Immature natural killer cell (primary cell): ENCODE measurements around the gene ZDHHC7. TPM values are rescaled to one million over a fixed set of nuclear protein-coding genes. Genes with fewer than 3 reads are reported as not detected.

ENCODE experiments used
- DNase-seq, 3 donors: peaks; one replicate each; pipeline ENCODE4 v3.0.0; 2022; ENCODE audit warnings: mixed read lengths in 1 of 3
- H3K27ac Mint-ChIP-seq, 6 donors: one replicate each; pipeline ENCODE4 v1.8.0; 2020; ENCODE audit warnings: mixed read lengths in 6 of 6, mild to moderate bottlenecking in 5 of 6, inconsistent platforms in 4 of 6, moderate library complexity in 3 of 6
- H3K27me3 Mint-ChIP-seq, 3 donors: one replicate each; pipeline ENCODE4 v1.8.0; 2020 to 2021; ENCODE audit warnings: low read depth in 3 of 3, mild to moderate bottlenecking in 3 of 3, mixed read lengths in 3 of 3, moderate library complexity in 3 of 3, inconsistent platforms in 1 of 3
- H3K36me3 Mint-ChIP-seq, 3 donors: one replicate each; pipeline ENCODE4 v1.8.0; 2020; ENCODE audit warnings: mixed read lengths in 3 of 3, inconsistent platforms in 2 of 3, mild to moderate bottlenecking in 2 of 3
- H3K4me1 Mint-ChIP-seq, 2 donors: one replicate each; pipeline ENCODE4 v1.8.0; 2020; ENCODE audit warnings: inconsistent platforms in 2 of 2, mild to moderate bottlenecking in 2 of 2, mixed read lengths in 2 of 2, moderate library complexity in 1 of 2
- H3K4me3 Mint-ChIP-seq, 5 donors: one replicate each; pipeline ENCODE4 v1.8.0; 2020; ENCODE audit warnings: mild to moderate bottlenecking in 5 of 5, mixed read lengths in 5 of 5, inconsistent platforms in 3 of 5, moderate library complexity in 3 of 5
- H3K9me3 Mint-ChIP-seq, 6 donors: one replicate each; pipeline ENCODE4 v1.8.0; 2020; ENCODE audit warnings: mild to moderate bottlenecking in 6 of 6, mixed read lengths in 6 of 6, inconsistent platforms in 4 of 6, moderate library complexity in 3 of 6
- polyA plus RNA-seq, 3 donors: library from polyadenylated mRNA; unstranded; fragments of 300-500 nt; fragmentation: Illumina TruSeq; gene quantifications; one replicate each; pipeline ENCODE4 v1.2.3, GENCODE V29; 2021

Gene ZDHHC7
- polyA plus RNA-seq, 3 donors from 2014 or later = 28.2 to 46.6 (median 37.2) TPM

DNA sequence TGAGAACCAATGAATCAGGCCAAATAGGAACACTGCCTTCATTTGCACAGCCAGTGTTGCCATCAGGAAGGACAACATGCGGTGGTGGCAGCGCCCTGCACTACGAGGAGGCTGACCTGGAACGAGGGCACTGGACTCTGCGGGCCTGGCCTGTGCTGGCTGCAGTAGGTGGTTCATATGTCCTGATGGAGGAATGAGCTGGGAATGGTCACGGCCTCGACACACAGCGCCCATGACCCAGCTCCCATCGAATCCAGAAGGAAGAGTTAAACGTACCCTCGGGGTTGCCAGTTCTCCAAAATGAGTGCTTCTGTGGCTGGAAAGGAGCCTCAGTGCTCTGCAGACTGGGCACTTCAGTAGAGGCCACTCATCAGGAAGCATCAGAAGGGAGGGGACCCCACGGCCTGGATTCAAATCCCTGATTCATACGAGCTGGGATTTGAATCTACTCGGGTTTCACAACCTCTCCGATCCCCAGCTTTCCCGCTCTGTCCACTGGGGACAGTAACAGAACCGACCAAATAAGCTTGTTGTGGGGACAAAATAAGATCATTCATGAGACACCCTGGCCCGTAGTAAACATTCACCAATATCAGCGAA lies 85.5 kb downstream of the ZDHHC7 start:
- Mint-ChIP-seq H3K27me3 (peaks cover 2 to 13% (median 2%) of the 10 kb centered on the region in 3 donors), H3K4me3 (no peak overlapping the region), H3K9me3 (peaks cover 0 to 2% (median 0%) of the 10 kb centered on the region in 6 donors), H3K4me1 (peaks cover under 1 to 3% of the 10 kb centered on the region in 2 donors), H3K36me3 (no peaks in the 10 kb centered on the region), H3K27ac (no peak overlapping the region)
- DNase-seq = no peak

GRCh38 chr16:84925092-84925772 lies 86.1 kb downstream of the ZDHHC7 start:
- H3K27me3 Mint-ChIP-seq = peaks cover 2 to 8% (median 2%) of the 10 kb centered on the region in 3 donors
- DNase-seq = peak; percentile 37 to 54 (median 48)
- H3K4me1 Mint-ChIP-seq = peaks cover 0 to 3% of the 10 kb centered on the region in 2 donors
- H3K27ac Mint-ChIP-seq = no peak overlapping the region
- H3K9me3 Mint-ChIP-seq = no peaks in the 10 kb centered on the region
- no peak overlapping the region for H3K4me3 Mint-ChIP-seq
- no peaks in the 10 kb centered on the region for H3K36me3 Mint-ChIP-seq

GRCh38 chr16:84924331-84925091 lies 86.8 kb downstream of the ZDHHC7 start:
- H3K4me1 Mint-ChIP-seq = peaks cover 0 to under 1% of the 10 kb centered on the region in 2 donors
- no peak overlapping the region for H3K4me3 Mint-ChIP-seq
- H3K27ac Mint-ChIP-seq = no peak overlapping the region
- H3K9me3 Mint-ChIP-seq = no peaks in the 10 kb centered on the region
- H3K27me3 Mint-ChIP-seq = peaks cover 0 to 3% (median 2%) of the 10 kb centered on the region in 3 donors
- no peak for DNase-seq
- no peaks in the 10 kb centered on the region for H3K36me3 Mint-ChIP-seq

Other genes starting within 250 kb of the ZDHHC7 start
- under 1 TPM; 0.05 to 0.24 (median 0.09) TPM for gene CRISPLD2, start 191.6 kb downstream of the ZDHHC7 start, polyA plus RNA-seq
- 1 to 10 TPM in 2 of 3 donors, under 1 TPM in 1; 0.11 to 8.7 (median 4.4) TPM for gene KIAA0513, start 16.3 kb upstream of the ZDHHC7 start, polyA plus RNA-seq
- gene CIBAR2, start 100.9 kb upstream of the ZDHHC7 start, polyA plus RNA-seq = under 1 TPM in 1 of 3 donors, not detected in 2; 0.71 TPM